ENCODE results near the gene FRA10AC1. TPM values are rescaled to one million over a fixed set of nuclear protein-coding genes. Genes with fewer than 3 reads are reported as not detected.

FRA10AC1 gene
- total and polyA plus RNA-seq, 2 experiments from 2014 or later, result 7.6 to 17.0 TPM

- H3K9me2 ChIP-seq (ENCODE audit: insufficient read depth), result no peaks in the 10 kb centered on the region
- H3K4me1 ChIP-seq (ENCODE audit: insufficient read depth), result 0 out of 2 replicates have a peak, but pooled peaks cover 3% of the 10 kb centered on the region
- 0 out of 2 replicates have a peak, but pooled peaks cover 4% of the 10 kb centered on the region for H3K27me3 ChIP-seq (replicated peaks; ENCODE audit: insufficient read depth)
- no peak overlapping the region for H3K4me3 ChIP-seq
- 25 to 28% methylated on average over 4 of the region's 4 CpGs for WGBS, 2 experiments (ENCODE audit: low coverage in 1 of 2, low lambda C conversion rate in 2 of 2, missing lambda C conversion rate in 2 of 2)
- TF ChIP-seq EZH2 (IDR thresholded peaks at IDR 0.05; ENCODE audit: insufficient read depth, poor library complexity, severe bottlenecking) (no peak), EZH2phosphoT487 (IDR thresholded peaks at IDR 0.05; ENCODE audit: insufficient read depth, low read depth) (no peak)
- H4K20me1 ChIP-seq (ENCODE audit: insufficient read depth), result no peaks in the 10 kb centered on the region
- H3F3A ChIP-seq (ENCODE audit: insufficient read depth), result no peaks in the 10 kb centered on the region
- no peaks in the 10 kb centered on the region for H3K9me3 ChIP-seq (ENCODE audit: low read depth)
- H3K79me2 ChIP-seq (ENCODE audit: insufficient read depth), result no peaks in the 10 kb centered on the region
- H3K4me2 ChIP-seq (ENCODE audit: unreplicated experiment), result peak overlapping the region; percentile 34
- peak; percentile 83 for DNase-seq
- H3K27ac ChIP-seq, result peak overlapping the region; percentile 52
- no peak overlapping the region for H3K9ac ChIP-seq
- no peak overlapping the region; the same call in 1 of the 2 replicates for H2AFZ ChIP-seq
- no peaks in the 10 kb centered on the region for H3K36me3 ChIP-seq (ENCODE audit: low read depth)
- in situ Hi-C loops (cut with MboI), result no loop called here
Measured at GRCh38 chr10:93746844-93747284, 44.5 kb upstream of the FRA10AC1 start.

- DNase-seq, result peak; percentile 49
Measured at GRCh38 chr10:93745408-93746065, 43.1 kb upstream of the FRA10AC1 start.

GRCh38 chr10:93742633-93743349 is 40.4 kb upstream of the FRA10AC1 start:
- DNase-seq, result no peak
- in situ Hi-C loops (cut with MboI), result no loop called here

More at GRCh38 chr10:93745408-93746065, 43.1 kb upstream of the FRA10AC1 start:
- Histone ChIP-seq H3K27ac (no peak overlapping the region), H4K20me1 (ENCODE audit: insufficient read depth) (no peaks in the 10 kb centered on the region), H3K9me2 (ENCODE audit: insufficient read depth) (no peaks in the 10 kb centered on the region), H3F3A (ENCODE audit: insufficient read depth) (no peaks in the 10 kb centered on the region), H3K4me1 (ENCODE audit: insufficient read depth) (0 out of 2 replicates have a peak, but pooled peaks cover 3% of the 10 kb centered on the region), H3K36me3 (ENCODE audit: low read depth) (no peaks in the 10 kb centered on the region), H3K4me2 (ENCODE audit: unreplicated experiment) (no peak overlapping the region), H3K9ac (no peak overlapping the region), H3K27me3 (replicated peaks; ENCODE audit: insufficient read depth) (0 out of 2 replicates have a peak, but pooled peaks cover 4% of the 10 kb centered on the region), H3K79me2 (ENCODE audit: insufficient read depth) (no peaks in the 10 kb centered on the region), H3K4me3 (no peak overlapping the region), H3K9me3 (ENCODE audit: low read depth) (no peaks in the 10 kb centered on the region), H2AFZ (no peak overlapping the region)
- in situ Hi-C loops (cut with MboI), result no loop called here
- WGBS, 2 experiments (ENCODE audit: low coverage in 1 of 2, low lambda C conversion rate in 2 of 2, missing lambda C conversion rate in 2 of 2), result 33 to 35% methylated on average over 9 of the region's 9 CpGs
- TF ChIP-seq EZH2 (IDR thresholded peaks at IDR 0.05; ENCODE audit: insufficient read depth, poor library complexity, severe bottlenecking) (no peak), EZH2phosphoT487 (IDR thresholded peaks at IDR 0.05; ENCODE audit: insufficient read depth, low read depth) (no peak)

GRCh38 chr10:93741367-93741766 is 39.0 kb upstream of the FRA10AC1 start:
- no peak for DNase-seq
- no peaks in the 10 kb centered on the region for H3K9me2 ChIP-seq (ENCODE audit: insufficient read depth)
- no peak overlapping the region for H2AFZ ChIP-seq
- no peak overlapping the region for H3K4me2 ChIP-seq (ENCODE audit: unreplicated experiment)
- H3K9me3 ChIP-seq (ENCODE audit: low read depth), result no peaks in the 10 kb centered on the region
- in situ Hi-C loops (cut with MboI), result no loop called here
- H3K27me3 ChIP-seq (replicated peaks; ENCODE audit: insufficient read depth), result 0 out of 2 replicates have a peak, but pooled peaks cover 4% of the 10 kb centered on the region
- H3K4me1 ChIP-seq (ENCODE audit: insufficient read depth), result no peaks in the 10 kb centered on the region
- WGBS, 2 experiments (ENCODE audit: low coverage in 1 of 2, low lambda C conversion rate in 2 of 2, missing lambda C conversion rate in 2 of 2), result 23 to 36% methylated on average over 3 of the region's 3 CpGs
- H3K36me3 ChIP-seq (ENCODE audit: low read depth), result no peaks in the 10 kb centered on the region
- H3K79me2 ChIP-seq (ENCODE audit: insufficient read depth), result no peaks in the 10 kb centered on the region
- H3F3A ChIP-seq (ENCODE audit: insufficient read depth), result no peaks in the 10 kb centered on the region
- H3K9ac ChIP-seq, result no peak overlapping the region
- TF ChIP-seq EZH2phosphoT487 (IDR thresholded peaks at IDR 0.05; ENCODE audit: insufficient read depth, low read depth), result no peak
- no peak for TF ChIP-seq EZH2 (IDR thresholded peaks at IDR 0.05; ENCODE audit: insufficient read depth, poor library complexity, severe bottlenecking)
- H3K4me3 ChIP-seq, result no peak overlapping the region
- H3K27ac ChIP-seq, result no peak overlapping the region
- H4K20me1 ChIP-seq (ENCODE audit: insufficient read depth), result no peaks in the 10 kb centered on the region

More at GRCh38 chr10:93742633-93743349, 40.4 kb upstream of the FRA10AC1 start:
- Histone ChIP-seq H3K27ac (no peak overlapping the region), H3K27me3 (replicated peaks; ENCODE audit: insufficient read depth) (0 out of 2 replicates have a peak, but pooled peaks cover 4% of the 10 kb centered on the region), H3K9me3 (ENCODE audit: low read depth) (no peaks in the 10 kb centered on the region), H3K79me2 (ENCODE audit: insufficient read depth) (no peaks in the 10 kb centered on the region), H4K20me1 (ENCODE audit: insufficient read depth) (no peaks in the 10 kb centered on the region), H3K9ac (no peak overlapping the region), H3F3A (ENCODE audit: insufficient read depth) (no peaks in the 10 kb centered on the region), H3K9me2 (ENCODE audit: insufficient read depth) (no peaks in the 10 kb centered on the region), H3K4me3 (no peak overlapping the region), H3K36me3 (ENCODE audit: low read depth) (no peaks in the 10 kb centered on the region), H3K4me1 (ENCODE audit: insufficient read depth) (0 out of 2 replicates have a peak, but pooled peaks cover 3% of the 10 kb centered on the region), H3K4me2 (ENCODE audit: unreplicated experiment) (no peak overlapping the region), H2AFZ (no peak overlapping the region)
- WGBS, 2 experiments (ENCODE audit: low coverage in 1 of 2, low lambda C conversion rate in 2 of 2, missing lambda C conversion rate in 2 of 2), result 63 to 67% methylated on average over 8 of the region's 8 CpGs
- TF ChIP-seq EZH2 (IDR thresholded peaks at IDR 0.05; ENCODE audit: insufficient read depth, poor library complexity, severe bottlenecking) (no peak), EZH2phosphoT487 (IDR thresholded peaks at IDR 0.05; ENCODE audit: insufficient read depth, low read depth) (no peak)

Measured in GM23248 (cell line).